Measurements from ENCODE around the gene ITPR2. TPM values are rescaled to one million over a fixed set of nuclear protein-coding genes. Genes with fewer than 3 reads are reported as not detected.
"Not testable (repeated sequence)": the region's sequence is repeated elsewhere in the genome, so short reads cannot be mapped to it uniquely, and the experiment has no call there.

Gene ITPR2
- total and polyA plus RNA-seq, 4 donors = 30.9 to 133 (median 73.2) TPM

DNA sequence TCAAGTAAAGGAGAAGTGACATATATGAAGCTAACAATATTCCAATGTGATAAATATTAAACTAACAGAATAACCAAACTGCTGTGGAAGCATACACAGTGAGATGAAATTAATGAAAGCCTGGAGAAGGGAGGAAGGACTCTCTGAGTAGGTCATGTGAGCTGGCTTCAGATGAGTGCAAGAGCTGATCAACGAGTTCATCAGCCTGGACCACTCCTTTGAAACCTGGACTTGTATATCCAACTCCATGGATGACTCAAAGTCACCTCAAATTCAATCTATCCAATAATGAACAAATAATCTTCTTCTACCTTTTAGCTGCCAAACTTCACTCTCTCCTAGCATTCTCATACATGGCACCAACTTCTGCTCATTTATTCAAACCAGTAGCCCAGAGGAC, 391.6 kb downstream of the ITPR2 start:
- Histone ChIP-seq H3K4me3 (ENCODE audit: low read depth, low read length) (no peak overlapping the region), H3K36me3 (ENCODE audit: control insufficient read depth, insufficient read depth, low read length) (no peaks in the 10 kb centered on the region), H3K9me3 (ENCODE audit: control insufficient read depth, insufficient read depth, low read length) (no peaks in the 10 kb centered on the region), H3K27ac (ENCODE audit: low read depth, low read length) (no peak overlapping the region), H3K4me1 (ENCODE audit: control insufficient read depth, insufficient read depth, low read length) (no peaks in the 10 kb centered on the region), H3K27me3 (ENCODE audit: control insufficient read depth, insufficient read depth, low read length) (no peaks in the 10 kb centered on the region)
- no peak for DNase-seq (ENCODE audit: low read depth in 4 of 6, low spot score in 6 of 6)
- WGBS (ENCODE audit: insufficient coverage) = 100% methylated on average over 1 of the region's 1 CpG

GRCh38 chr12:26435069-26435404, 398.0 kb downstream of the ITPR2 start:
- DNase-seq (ENCODE audit: low read depth in 4 of 6, low spot score in 6 of 6) = no peak
- no peak overlapping the region for H3K27ac ChIP-seq (ENCODE audit: low read depth, low read length)
- H3K27me3 ChIP-seq (ENCODE audit: control insufficient read depth, insufficient read depth, low read length) = no peaks in the 10 kb centered on the region
- H3K36me3 ChIP-seq (ENCODE audit: control insufficient read depth, insufficient read depth, low read length) = no peaks in the 10 kb centered on the region
- no peak overlapping the region for H3K4me3 ChIP-seq (ENCODE audit: low read depth, low read length)
- no peaks in the 10 kb centered on the region for H3K9me3 ChIP-seq (ENCODE audit: control insufficient read depth, insufficient read depth, low read length)
- WGBS (ENCODE audit: insufficient coverage) = 100% methylated on average over 1 of the region's 1 CpG
- no peaks in the 10 kb centered on the region for H3K4me1 ChIP-seq (ENCODE audit: control insufficient read depth, insufficient read depth, low read length)

GRCh38 chr12:26434299-26435068, 398.5 kb downstream of the ITPR2 start:
- Histone ChIP-seq H3K9me3 (ENCODE audit: control insufficient read depth, insufficient read depth, low read length) (no peaks in the 10 kb centered on the region), H3K4me1 (ENCODE audit: control insufficient read depth, insufficient read depth, low read length) (no peaks in the 10 kb centered on the region), H3K4me3 (ENCODE audit: low read depth, low read length) (no peak overlapping the region), H3K27ac (ENCODE audit: low read depth, low read length) (no peak overlapping the region), H3K36me3 (ENCODE audit: control insufficient read depth, insufficient read depth, low read length) (no peaks in the 10 kb centered on the region), H3K27me3 (ENCODE audit: control insufficient read depth, insufficient read depth, low read length) (no peaks in the 10 kb centered on the region)
- peak in 1 of 6 donors; percentile 23 for DNase-seq (ENCODE audit: low read depth in 4 of 6, low spot score in 6 of 6)
- no CpG with 5 or more reads among the region's 4 CpGs for WGBS (ENCODE audit: insufficient coverage)

- H3K27me3 ChIP-seq (ENCODE audit: control insufficient read depth, insufficient read depth, low read length); H3K9me3 ChIP-seq (ENCODE audit: control insufficient read depth, insufficient read depth, low read length); H3K4me1 ChIP-seq (ENCODE audit: control insufficient read depth, insufficient read depth, low read length); DNase-seq (ENCODE audit: low read depth in 4 of 6, low spot score in 6 of 6); H3K36me3 ChIP-seq (ENCODE audit: control insufficient read depth, insufficient read depth, low read length); H3K4me3 ChIP-seq (ENCODE audit: low read depth, low read length); H3K27ac ChIP-seq (ENCODE audit: low read depth, low read length): not testable (repeated sequence)
- 100% methylated on average over 1 of the region's 1 CpG for WGBS (ENCODE audit: insufficient coverage)
These were observed 399.3 kb downstream of the ITPR2 start for GRCh38 chr12:26433701-26434100.

DNA sequence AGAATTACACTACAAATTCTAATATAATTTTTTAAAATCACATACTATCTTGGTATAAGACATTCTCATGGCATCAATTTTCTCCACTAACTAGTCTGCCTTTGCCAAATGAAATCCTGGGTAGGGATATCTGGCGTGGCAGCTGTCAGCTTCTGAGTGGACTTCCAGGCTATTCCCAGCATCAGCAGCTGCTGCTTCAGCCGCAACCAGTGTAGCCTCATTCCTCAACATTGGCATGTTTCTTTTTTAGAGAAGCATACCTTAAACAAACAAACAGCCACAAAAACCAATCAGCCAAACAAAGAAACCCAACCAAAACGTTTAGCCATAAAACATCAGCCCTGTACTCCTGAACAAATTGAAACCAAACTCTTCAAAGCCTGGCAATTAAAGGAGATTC, 401.8 kb downstream of the ITPR2 start:
- H3K4me1 ChIP-seq (ENCODE audit: control insufficient read depth, insufficient read depth, low read length) = no peaks in the 10 kb centered on the region
- H3K27ac ChIP-seq (ENCODE audit: low read depth, low read length) = no peak overlapping the region
- 42% methylated on average over 3 of the region's 3 CpGs for WGBS (ENCODE audit: insufficient coverage)
- no peak overlapping the region for H3K4me3 ChIP-seq (ENCODE audit: low read depth, low read length)
- no peaks in the 10 kb centered on the region for H3K9me3 ChIP-seq (ENCODE audit: control insufficient read depth, insufficient read depth, low read length)
- H3K36me3 ChIP-seq (ENCODE audit: control insufficient read depth, insufficient read depth, low read length) = no peaks in the 10 kb centered on the region
- no peak for DNase-seq (ENCODE audit: low read depth in 4 of 6, low spot score in 6 of 6)
- no peaks in the 10 kb centered on the region for H3K27me3 ChIP-seq (ENCODE audit: control insufficient read depth, insufficient read depth, low read length)

GRCh38 chr12:26430596-26430995, 402.4 kb downstream of the ITPR2 start:
- not testable (repeated sequence) for H3K27me3 ChIP-seq (ENCODE audit: control insufficient read depth, insufficient read depth, low read length); H3K4me1 ChIP-seq (ENCODE audit: control insufficient read depth, insufficient read depth, low read length); H3K4me3 ChIP-seq (ENCODE audit: low read depth, low read length); H3K36me3 ChIP-seq (ENCODE audit: control insufficient read depth, insufficient read depth, low read length); H3K9me3 ChIP-seq (ENCODE audit: control insufficient read depth, insufficient read depth, low read length); DNase-seq (ENCODE audit: low read depth in 4 of 6, low spot score in 6 of 6); H3K27ac ChIP-seq (ENCODE audit: low read depth, low read length)

DNA sequence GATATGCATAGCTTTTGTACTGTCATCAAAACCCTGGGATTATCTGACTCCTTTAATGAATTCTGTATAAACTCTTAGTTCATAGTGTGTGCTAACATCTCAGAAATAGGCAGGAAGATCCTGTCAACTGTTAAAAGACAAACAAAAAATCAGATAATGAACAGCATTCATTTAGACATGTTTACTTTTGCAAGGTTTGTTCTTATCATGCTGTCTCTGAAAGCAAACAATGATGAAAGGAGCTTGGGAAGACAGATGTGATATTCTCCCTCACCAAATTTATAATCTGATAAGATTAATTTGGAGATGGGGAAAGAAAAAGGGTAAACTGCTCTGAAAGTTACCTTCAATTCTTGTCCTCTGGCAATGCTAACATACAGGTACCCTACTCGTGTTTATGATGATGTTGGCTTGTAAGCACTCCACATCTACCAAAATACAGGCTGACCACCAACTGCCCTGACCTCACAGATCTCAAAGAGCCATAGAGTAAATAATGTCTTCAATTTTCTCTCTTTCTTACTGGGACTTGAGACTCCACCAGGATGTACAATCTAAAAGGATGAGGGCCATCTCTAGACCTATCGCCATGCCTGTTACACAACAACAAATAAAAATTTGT, 403.8 kb downstream of the ITPR2 start:
- no CpG with 5 or more reads among the region's 2 CpGs for WGBS (ENCODE audit: insufficient coverage)

DNA sequence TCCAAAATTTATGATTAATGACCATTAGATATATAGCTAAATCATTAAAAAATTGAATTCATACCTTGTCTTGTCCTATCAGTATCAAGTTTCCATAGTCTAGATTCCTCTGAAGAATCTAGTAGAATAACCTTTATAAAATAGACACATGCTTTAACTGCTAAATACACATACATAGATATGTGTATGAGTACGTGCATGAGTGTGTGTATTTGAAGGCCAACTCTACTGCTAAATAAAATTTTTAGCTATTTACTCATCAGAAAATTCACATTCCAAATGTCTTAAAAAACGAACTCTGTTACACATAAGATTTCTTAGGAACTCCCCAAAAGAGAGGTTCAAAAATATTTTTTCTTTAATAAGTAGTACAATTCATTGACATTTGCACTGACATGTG, 404.6 kb downstream of the ITPR2 start:
- Histone ChIP-seq H3K4me3 (ENCODE audit: low read depth, low read length) (no peak overlapping the region), H3K27me3 (ENCODE audit: control insufficient read depth, insufficient read depth, low read length) (no peaks in the 10 kb centered on the region), H3K27ac (ENCODE audit: low read depth, low read length) (no peak overlapping the region), H3K4me1 (ENCODE audit: control insufficient read depth, insufficient read depth, low read length) (no peaks in the 10 kb centered on the region), H3K36me3 (ENCODE audit: control insufficient read depth, insufficient read depth, low read length) (no peaks in the 10 kb centered on the region), H3K9me3 (ENCODE audit: control insufficient read depth, insufficient read depth, low read length) (no peaks in the 10 kb centered on the region)
- no peak for DNase-seq (ENCODE audit: low read depth in 4 of 6, low spot score in 6 of 6)
- no CpG with 5 or more reads among the region's 2 CpGs for WGBS (ENCODE audit: insufficient coverage)

More for the DNA sequence above, 403.8 kb downstream of the ITPR2 start:
- no peaks in the 10 kb centered on the region for H3K9me3 ChIP-seq (ENCODE audit: control insufficient read depth, insufficient read depth, low read length)
- no peak overlapping the region for H3K4me3 ChIP-seq (ENCODE audit: low read depth, low read length)
- no peak overlapping the region for H3K27ac ChIP-seq (ENCODE audit: low read depth, low read length)
- no peaks in the 10 kb centered on the region for H3K4me1 ChIP-seq (ENCODE audit: control insufficient read depth, insufficient read depth, low read length)
- H3K27me3 ChIP-seq (ENCODE audit: control insufficient read depth, insufficient read depth, low read length) = no peaks in the 10 kb centered on the region
- H3K36me3 ChIP-seq (ENCODE audit: control insufficient read depth, insufficient read depth, low read length) = no peaks in the 10 kb centered on the region
- no peak for DNase-seq (ENCODE audit: low read depth in 4 of 6, low spot score in 6 of 6)

- DNase-seq (ENCODE audit: low read depth in 4 of 6, low spot score in 6 of 6) = no peak
- Histone ChIP-seq H3K36me3 (ENCODE audit: control insufficient read depth, insufficient read depth, low read length) (no peaks in the 10 kb centered on the region), H3K4me1 (ENCODE audit: control insufficient read depth, insufficient read depth, low read length) (no peaks in the 10 kb centered on the region), H3K27me3 (ENCODE audit: control insufficient read depth, insufficient read depth, low read length) (no peaks in the 10 kb centered on the region), H3K9me3 (ENCODE audit: control insufficient read depth, insufficient read depth, low read length) (no peaks in the 10 kb centered on the region), H3K4me3 (ENCODE audit: low read depth, low read length) (no peak overlapping the region), H3K27ac (ENCODE audit: low read depth, low read length) (no peak overlapping the region)
- WGBS (ENCODE audit: insufficient coverage) = no CpG with 5 or more reads among the region's 1 CpG
These were observed 406.3 kb downstream of the ITPR2 start for GRCh38 chr12:26426652-26427051.

DNA sequence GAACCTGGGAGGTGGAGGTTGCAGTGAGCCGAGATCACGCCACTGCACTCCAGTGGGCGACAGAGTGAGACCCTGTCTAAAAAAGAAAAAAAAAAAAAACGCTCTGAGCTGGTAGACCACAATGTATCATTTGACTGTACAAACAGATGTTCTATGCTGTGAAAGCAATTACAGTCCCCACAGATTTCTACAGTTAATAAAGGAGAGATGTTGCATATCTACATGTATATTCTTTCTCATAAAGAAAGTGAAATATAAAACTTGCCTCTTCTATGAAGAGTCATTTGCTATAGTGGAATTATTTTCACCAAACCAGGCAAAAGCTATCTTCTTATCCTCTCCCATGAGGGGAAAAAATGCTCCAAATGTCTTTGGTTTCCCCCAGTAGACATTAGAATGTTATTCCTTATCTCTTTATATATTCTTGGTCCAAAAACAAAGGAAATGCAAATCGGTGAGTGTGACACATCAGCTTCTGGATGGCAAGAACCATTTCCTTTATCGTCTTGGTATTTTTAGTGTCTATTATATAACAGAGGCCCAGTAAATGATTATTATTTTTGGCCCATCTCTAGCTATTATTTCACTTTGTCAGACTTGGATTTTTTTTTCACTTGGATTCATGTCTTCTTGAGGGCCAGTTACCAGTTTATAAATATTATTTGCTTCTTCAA, 407.3 kb downstream of the ITPR2 start:
- H3K9me3 ChIP-seq (ENCODE audit: control insufficient read depth, insufficient read depth, low read length) = no peaks in the 10 kb centered on the region
- H3K36me3 ChIP-seq (ENCODE audit: control insufficient read depth, insufficient read depth, low read length) = no peaks in the 10 kb centered on the region
- no peak overlapping the region for H3K4me3 ChIP-seq (ENCODE audit: low read depth, low read length)
- 100% methylated on average over 3 of the region's 6 CpGs for WGBS (ENCODE audit: insufficient coverage)
- no peaks in the 10 kb centered on the region for H3K4me1 ChIP-seq (ENCODE audit: control insufficient read depth, insufficient read depth, low read length)
- no peaks in the 10 kb centered on the region for H3K27me3 ChIP-seq (ENCODE audit: control insufficient read depth, insufficient read depth, low read length)
- H3K27ac ChIP-seq (ENCODE audit: low read depth, low read length) = no peak overlapping the region
- DNase-seq (ENCODE audit: low read depth in 4 of 6, low spot score in 6 of 6) = no peak
